Liver (tissue), 9 donors: Measurements from ENCODE around the gene MOB3B. TPM values are rescaled to one million over a fixed set of nuclear protein-coding genes. Genes with fewer than 3 reads are reported as not detected.

Experiments used
- DNase-seq: peaks from one replicate; pipeline ENCODE4 v3.0.0-alpha.2; 2017; ENCODE audit warnings: low spot score
- H3K27ac ChIP-seq, 2 donors: one replicate each; pipeline ENCODE4 v1.7.0; 2013; ENCODE audit warnings: inconsistent platforms in 2 of 2, low read length in 2 of 2, control low read depth in 1 of 2, low read depth in 1 of 2, mild to moderate bottlenecking in 1 of 2
- H3K27me3 ChIP-seq, 4 donors: one replicate each; pipeline versions ENCODE4 v1.6.1 to v1.7.0; 2013; ENCODE audit warnings: low read length in 3 of 4, inconsistent platforms in 1 of 4, mild to moderate bottlenecking in 1 of 4, moderate library complexity in 1 of 4; ENCODE audit not compliant: control insufficient read depth in 4 of 4, insufficient read depth in 4 of 4
- H3K36me3 ChIP-seq, 4 donors: one replicate each; pipeline versions ENCODE4 v1.6.1 to v1.7.0; 2013; ENCODE audit warnings: low read length in 3 of 4, mild to moderate bottlenecking in 3 of 4, low read depth in 1 of 4, moderate library complexity in 1 of 4; ENCODE audit not compliant: control insufficient read depth in 4 of 4, insufficient read depth in 3 of 4
- H3K4me1 ChIP-seq, 4 donors: one replicate each; pipeline versions ENCODE4 v1.6.1 to v1.7.0; 2013; ENCODE audit warnings: low read length in 3 of 4, mild to moderate bottlenecking in 3 of 4, moderate library complexity in 1 of 4; ENCODE audit not compliant: control insufficient read depth in 4 of 4, insufficient read depth in 4 of 4
- H3K4me3 ChIP-seq, 3 donors: one replicate each; pipeline versions ENCODE4 v1.6.1 to v1.7.0; 2013; ENCODE audit warnings: low read length in 3 of 3, control low read depth in 1 of 3, low read depth in 1 of 3, mild to moderate bottlenecking in 1 of 3
- H3K9ac ChIP-seq, 2 donors: one replicate each; pipeline ENCODE4 v1.7.0; 2013; ENCODE audit warnings: low read length in 2 of 2, mild to moderate bottlenecking in 2 of 2, moderate library complexity in 2 of 2, control low read depth in 1 of 2, low read depth in 1 of 2
- H3K9me3 ChIP-seq, 4 donors: one replicate each; pipeline versions ENCODE4 v1.6.1 to v1.7.0; 2013; ENCODE audit warnings: low read length in 3 of 4; ENCODE audit not compliant: control insufficient read depth in 4 of 4
- EGR1 ChIP-seq, 2 donors: IDR thresholded peaks; 2 replicates each; pipeline ENCODE4 v1.6.1; 2016 to 2018; ENCODE audit warnings: antibody characterized with exemption in 2 of 2, low read depth in 2 of 2
- FOXA1 ChIP-seq: IDR thresholded peaks from 2 replicates; pipeline ENCODE4 v1.6.1; 2016; ENCODE audit warnings: antibody characterized with exemption
- FOXA2 ChIP-seq: IDR thresholded peaks from 2 replicates; pipeline ENCODE4 v1.6.1; 2016; ENCODE audit warnings: antibody characterized with exemption
- GABPA ChIP-seq, 2 donors: IDR thresholded peaks in 1 of 2; conservative IDR thresholded peaks in 1 of 2; 2 replicates each; pipeline ENCODE4 v1.6.1; 2016; ENCODE audit warnings: antibody characterized with exemption in 2 of 2, mild to moderate bottlenecking in 1 of 2, moderate library complexity in 1 of 2
- HNF4A ChIP-seq, 2 donors: conservative IDR thresholded peaks; 2 replicates each; pipeline ENCODE4 v1.6.1; 2016; ENCODE audit warnings: antibody characterized with exemption in 2 of 2, mild to moderate bottlenecking in 2 of 2
- HNF4G ChIP-seq: IDR thresholded peaks from 2 replicates; pipeline ENCODE4 v1.6.1; 2016; ENCODE audit warnings: antibody characterized with exemption
- JUND ChIP-seq, 2 donors: IDR thresholded peaks; 2 replicates each; pipeline ENCODE4 v1.6.1; 2016; ENCODE audit warnings: antibody characterized with exemption in 2 of 2
- NR2F2 ChIP-seq: IDR thresholded peaks from 2 replicates; pipeline ENCODE4 v1.6.1; 2016; ENCODE audit warnings: antibody characterized with exemption
- RAD21 ChIP-seq, 2 donors: IDR thresholded peaks; 2 replicates each; pipeline ENCODE4 v1.6.1; 2016; ENCODE audit warnings: antibody characterized with exemption in 2 of 2, mild to moderate bottlenecking in 2 of 2
- RXRA ChIP-seq, 2 donors: IDR thresholded peaks; 2 replicates each; pipeline ENCODE4 v1.6.1; 2017 to 2018; ENCODE audit warnings: antibody characterized with exemption in 2 of 2, mild to moderate bottlenecking in 1 of 2
- SP1 ChIP-seq: IDR thresholded peaks from 2 replicates; pipeline ENCODE4 v1.6.1; 2018; ENCODE audit warnings: antibody characterized with exemption, mild to moderate bottlenecking
- TAF1 ChIP-seq: conservative IDR thresholded peaks from 2 replicates; pipeline ENCODE4 v1.6.1; 2016; ENCODE audit warnings: antibody characterized with exemption, mild to moderate bottlenecking
- YY1 ChIP-seq: IDR thresholded peaks from 2 replicates; pipeline ENCODE4 v1.6.1; 2016; ENCODE audit warnings: antibody characterized with exemption, mild to moderate bottlenecking
- WGBS: extraction: QIAGEN DNeasy Blood & Tissue Kit; methylation state at CpG from one replicate; pipeline ENCODE4 v1.1.7; 2013; 5-methylcytosine and 5-hydroxymethylcytosine counted together
- polyA plus RNA-seq, 2 donors: library from polyadenylated mRNA; stranded (reverse) in 1 of 2; unstranded in 1 of 2; fragments of 200-250 nt in 1 of 2; fragments of >200 nt in 1 of 2; fragmentation: Nextera tagmentation in 1 of 2; extraction: Ambion mirVana in 1 of 2; gene quantifications; one replicate each; pipeline versions ENCODE4 v1.2.1 to v1.2.3, GENCODE V29; 2013 to 2015
- total RNA-seq, 2 donors: library from RNA; depleted of rRNA; stranded (reverse); fragments of >200 nt; gene quantifications; one replicate each; pipeline ENCODE4 v1.2.3, GENCODE V29; 2014
- TF ChIP-seq, protein P1 (sequence below): IDR thresholded peaks from 2 replicates; pipeline ENCODE4 v1.6.1; 2016; ENCODE audit warnings: antibody characterized with exemption, mild to moderate bottlenecking
- TF ChIP-seq, protein P2 (sequence below): IDR thresholded peaks from 2 replicates; pipeline ENCODE4 v1.6.1; 2016; ENCODE audit warnings: antibody characterized with exemption
- TF ChIP-seq, protein P3 (sequence below): IDR thresholded peaks from 2 replicates; pipeline ENCODE4 v1.6.1; 2016; ENCODE audit warnings: antibody characterized with exemption
- TF ChIP-seq, protein P4 (sequence below): fragments of 150-350 bp; IDR thresholded peaks from 2 replicates; pipeline ENCODE4 v1.5.1; 2017; ENCODE audit warnings: improper control_type of control experiment, low read depth, low read length; ENCODE audit not compliant: missing input control
- TF ChIP-seq, protein P5 (sequence below): IDR thresholded peaks from 2 replicates; pipeline ENCODE4 v1.6.1; 2016; ENCODE audit warnings: antibody characterized with exemption
- donor health status: healthy.
- donor health status: healthy.
- donor health status: healthy.
- donor health status: healthy.
- donor health status: healthy.

MOB3B gene
- total and polyA plus RNA-seq, 4 donors: 0.36 to 1.1 (median 0.76) TPM

DNA sequence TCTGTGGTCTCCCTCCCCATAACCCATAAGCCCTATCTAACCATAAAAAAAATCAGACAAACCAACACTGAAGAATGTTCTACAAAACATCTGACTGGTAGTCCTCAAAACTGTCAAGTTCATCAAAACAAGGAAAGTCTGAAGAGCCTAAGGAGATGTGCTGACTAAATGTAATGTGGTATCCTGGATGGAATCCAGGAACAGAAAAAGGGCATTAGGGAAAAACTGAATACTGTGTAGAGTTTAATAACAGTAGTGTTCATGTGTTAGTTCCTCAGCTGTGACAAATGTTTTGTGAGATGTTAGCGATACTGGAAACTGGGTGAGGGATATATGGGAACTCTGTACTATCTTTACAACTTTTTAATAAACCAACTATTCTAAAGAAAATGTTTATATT lies 157.0 kb downstream of the MOB3B start:
- Histone ChIP-seq H3K9me3 (no peaks in the 10 kb centered on the region), H3K27me3 (no peaks in the 10 kb centered on the region), H3K4me1 (peaks cover 0 to 11% (median 4%) of the 10 kb centered on the region in 4 donors), H3K9ac (no peak overlapping the region), H3K36me3 (no peaks in the 10 kb centered on the region), H3K27ac (no peak overlapping the region), H3K4me3 (no peak overlapping the region)
- TF ChIP-seq, protein P1, sequence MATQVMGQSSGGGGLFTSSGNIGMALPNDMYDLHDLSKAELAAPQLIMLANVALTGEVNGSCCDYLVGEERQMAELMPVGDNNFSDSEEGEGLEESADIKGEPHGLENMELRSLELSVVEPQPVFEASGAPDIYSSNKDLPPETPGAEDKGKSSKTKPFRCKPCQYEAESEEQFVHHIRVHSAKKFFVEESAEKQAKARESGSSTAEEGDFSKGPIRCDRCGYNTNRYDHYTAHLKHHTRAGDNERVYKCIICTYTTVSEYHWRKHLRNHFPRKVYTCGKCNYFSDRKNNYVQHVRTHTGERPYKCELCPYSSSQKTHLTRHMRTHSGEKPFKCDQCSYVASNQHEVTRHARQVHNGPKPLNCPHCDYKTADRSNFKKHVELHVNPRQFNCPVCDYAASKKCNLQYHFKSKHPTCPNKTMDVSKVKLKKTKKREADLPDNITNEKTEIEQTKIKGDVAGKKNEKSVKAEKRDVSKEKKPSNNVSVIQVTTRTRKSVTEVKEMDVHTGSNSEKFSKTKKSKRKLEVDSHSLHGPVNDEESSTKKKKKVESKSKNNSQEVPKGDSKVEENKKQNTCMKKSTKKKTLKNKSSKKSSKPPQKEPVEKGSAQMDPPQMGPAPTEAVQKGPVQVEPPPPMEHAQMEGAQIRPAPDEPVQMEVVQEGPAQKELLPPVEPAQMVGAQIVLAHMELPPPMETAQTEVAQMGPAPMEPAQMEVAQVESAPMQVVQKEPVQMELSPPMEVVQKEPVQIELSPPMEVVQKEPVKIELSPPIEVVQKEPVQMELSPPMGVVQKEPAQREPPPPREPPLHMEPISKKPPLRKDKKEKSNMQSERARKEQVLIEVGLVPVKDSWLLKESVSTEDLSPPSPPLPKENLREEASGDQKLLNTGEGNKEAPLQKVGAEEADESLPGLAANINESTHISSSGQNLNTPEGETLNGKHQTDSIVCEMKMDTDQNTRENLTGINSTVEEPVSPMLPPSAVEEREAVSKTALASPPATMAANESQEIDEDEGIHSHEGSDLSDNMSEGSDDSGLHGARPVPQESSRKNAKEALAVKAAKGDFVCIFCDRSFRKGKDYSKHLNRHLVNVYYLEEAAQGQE: no peak
- no peak for TF ChIP-seq FOXA2
- TF ChIP-seq NR2F2: no peak
- TF ChIP-seq, protein P2, sequence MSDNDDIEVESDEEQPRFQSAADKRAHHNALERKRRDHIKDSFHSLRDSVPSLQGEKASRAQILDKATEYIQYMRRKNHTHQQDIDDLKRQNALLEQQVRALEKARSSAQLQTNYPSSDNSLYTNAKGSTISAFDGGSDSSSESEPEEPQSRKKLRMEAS: no peak
- TF ChIP-seq TAF1: no peak
- no peak for TF ChIP-seq EGR1 (IDR thresholded peaks at IDR 0.05; ENCODE audit: low read depth in 2 of 2)
- TF ChIP-seq, protein P3, sequence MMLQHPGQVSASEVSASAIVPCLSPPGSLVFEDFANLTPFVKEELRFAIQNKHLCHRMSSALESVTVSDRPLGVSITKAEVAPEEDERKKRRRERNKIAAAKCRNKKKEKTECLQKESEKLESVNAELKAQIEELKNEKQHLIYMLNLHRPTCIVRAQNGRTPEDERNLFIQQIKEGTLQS: no peak
- no peak for TF ChIP-seq HNF4A (conservative IDR thresholded peaks at IDR 0.05)
- no peak for TF ChIP-seq SP1
- no peak for TF ChIP-seq YY1
- no peak for TF ChIP-seq RAD21 (IDR thresholded peaks at IDR 0.05)
- TF ChIP-seq RXRA (IDR thresholded peaks at IDR 0.05): no peak
- TF ChIP-seq, protein P4, sequence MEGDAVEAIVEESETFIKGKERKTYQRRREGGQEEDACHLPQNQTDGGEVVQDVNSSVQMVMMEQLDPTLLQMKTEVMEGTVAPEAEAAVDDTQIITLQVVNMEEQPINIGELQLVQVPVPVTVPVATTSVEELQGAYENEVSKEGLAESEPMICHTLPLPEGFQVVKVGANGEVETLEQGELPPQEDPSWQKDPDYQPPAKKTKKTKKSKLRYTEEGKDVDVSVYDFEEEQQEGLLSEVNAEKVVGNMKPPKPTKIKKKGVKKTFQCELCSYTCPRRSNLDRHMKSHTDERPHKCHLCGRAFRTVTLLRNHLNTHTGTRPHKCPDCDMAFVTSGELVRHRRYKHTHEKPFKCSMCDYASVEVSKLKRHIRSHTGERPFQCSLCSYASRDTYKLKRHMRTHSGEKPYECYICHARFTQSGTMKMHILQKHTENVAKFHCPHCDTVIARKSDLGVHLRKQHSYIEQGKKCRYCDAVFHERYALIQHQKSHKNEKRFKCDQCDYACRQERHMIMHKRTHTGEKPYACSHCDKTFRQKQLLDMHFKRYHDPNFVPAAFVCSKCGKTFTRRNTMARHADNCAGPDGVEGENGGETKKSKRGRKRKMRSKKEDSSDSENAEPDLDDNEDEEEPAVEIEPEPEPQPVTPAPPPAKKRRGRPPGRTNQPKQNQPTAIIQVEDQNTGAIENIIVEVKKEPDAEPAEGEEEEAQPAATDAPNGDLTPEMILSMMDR: no peak
- TF ChIP-seq GABPA (IDR thresholded peaks at IDR 0.05 in 1 of 2, conservative IDR thresholded peaks at IDR 0.05 in 1 of 2): no peak
- no peak for TF ChIP-seq FOXA1
- TF ChIP-seq, protein P5, sequence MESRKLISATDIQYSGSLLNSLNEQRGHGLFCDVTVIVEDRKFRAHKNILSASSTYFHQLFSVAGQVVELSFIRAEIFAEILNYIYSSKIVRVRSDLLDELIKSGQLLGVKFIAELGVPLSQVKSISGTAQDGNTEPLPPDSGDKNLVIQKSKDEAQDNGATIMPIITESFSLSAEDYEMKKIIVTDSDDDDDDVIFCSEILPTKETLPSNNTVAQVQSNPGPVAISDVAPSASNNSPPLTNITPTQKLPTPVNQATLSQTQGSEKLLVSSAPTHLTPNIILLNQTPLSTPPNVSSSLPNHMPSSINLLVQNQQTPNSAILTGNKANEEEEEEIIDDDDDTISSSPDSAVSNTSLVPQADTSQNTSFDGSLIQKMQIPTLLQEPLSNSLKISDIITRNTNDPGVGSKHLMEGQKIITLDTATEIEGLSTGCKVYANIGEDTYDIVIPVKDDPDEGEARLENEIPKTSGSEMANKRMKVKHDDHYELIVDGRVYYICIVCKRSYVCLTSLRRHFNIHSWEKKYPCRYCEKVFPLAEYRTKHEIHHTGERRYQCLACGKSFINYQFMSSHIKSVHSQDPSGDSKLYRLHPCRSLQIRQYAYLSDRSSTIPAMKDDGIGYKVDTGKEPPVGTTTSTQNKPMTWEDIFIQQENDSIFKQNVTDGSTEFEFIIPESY: no peak
- no peak for TF ChIP-seq HNF4G
- TF ChIP-seq JUND (IDR thresholded peaks at IDR 0.05): no peak
- WGBS: 99% methylated on average over 1 of the region's 1 CpG
- no peak for DNase-seq
